ENCODE results near the gene GALNT9.
A peak's percentile ranks its signal among the peaks of the same experiment; 100 is the strongest.

GALNT9 gene

DNA sequence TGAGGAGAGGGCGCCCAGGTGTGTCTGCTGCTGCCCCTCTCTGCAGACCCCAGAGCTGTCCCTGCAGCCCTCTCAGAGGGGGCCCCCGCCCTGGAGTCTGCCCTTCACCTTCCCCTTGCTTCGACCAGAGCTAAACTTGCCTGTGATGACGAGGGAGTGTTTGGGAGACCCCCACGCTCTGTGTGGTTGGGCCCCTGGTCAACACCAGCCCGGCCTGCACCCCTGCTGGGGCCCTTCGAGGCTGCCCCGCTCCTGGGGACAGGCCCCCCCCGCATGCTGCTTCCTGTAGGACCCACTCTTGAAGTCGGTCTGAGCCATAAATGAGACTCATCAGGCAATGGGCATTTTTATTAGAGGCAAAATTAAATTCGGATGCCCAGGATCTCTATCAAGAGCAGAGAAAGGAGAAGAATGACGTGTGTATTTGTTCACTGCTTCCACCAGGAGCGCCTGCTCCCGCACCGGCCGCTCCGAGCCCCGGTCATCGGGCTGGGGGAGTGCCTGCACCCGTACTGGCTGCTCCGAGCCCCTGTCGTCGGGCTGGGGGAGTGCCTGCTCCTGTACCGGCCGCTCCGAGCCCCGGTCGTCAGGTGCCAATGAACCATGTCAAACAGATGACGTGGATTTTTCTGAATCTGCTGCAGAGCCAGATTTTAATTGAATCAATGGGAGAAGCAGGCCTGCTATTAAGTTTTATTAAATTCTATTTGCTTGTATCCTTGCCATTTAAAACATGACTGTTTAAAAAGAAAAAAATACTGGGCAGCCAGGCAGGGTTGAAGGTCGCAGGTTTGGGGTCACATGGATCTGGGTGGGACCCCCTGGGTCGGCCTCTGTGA, 137.5 kb downstream of the GALNT9 start:
- DNase-seq (ENCODE audit: low spot score): no peak
- Histone ChIP-seq H3K27ac (no peak overlapping the region), H3K4me3 (no peak overlapping the region)
- TF ChIP-seq, protein P1, sequence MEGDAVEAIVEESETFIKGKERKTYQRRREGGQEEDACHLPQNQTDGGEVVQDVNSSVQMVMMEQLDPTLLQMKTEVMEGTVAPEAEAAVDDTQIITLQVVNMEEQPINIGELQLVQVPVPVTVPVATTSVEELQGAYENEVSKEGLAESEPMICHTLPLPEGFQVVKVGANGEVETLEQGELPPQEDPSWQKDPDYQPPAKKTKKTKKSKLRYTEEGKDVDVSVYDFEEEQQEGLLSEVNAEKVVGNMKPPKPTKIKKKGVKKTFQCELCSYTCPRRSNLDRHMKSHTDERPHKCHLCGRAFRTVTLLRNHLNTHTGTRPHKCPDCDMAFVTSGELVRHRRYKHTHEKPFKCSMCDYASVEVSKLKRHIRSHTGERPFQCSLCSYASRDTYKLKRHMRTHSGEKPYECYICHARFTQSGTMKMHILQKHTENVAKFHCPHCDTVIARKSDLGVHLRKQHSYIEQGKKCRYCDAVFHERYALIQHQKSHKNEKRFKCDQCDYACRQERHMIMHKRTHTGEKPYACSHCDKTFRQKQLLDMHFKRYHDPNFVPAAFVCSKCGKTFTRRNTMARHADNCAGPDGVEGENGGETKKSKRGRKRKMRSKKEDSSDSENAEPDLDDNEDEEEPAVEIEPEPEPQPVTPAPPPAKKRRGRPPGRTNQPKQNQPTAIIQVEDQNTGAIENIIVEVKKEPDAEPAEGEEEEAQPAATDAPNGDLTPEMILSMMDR (IDR thresholded peaks at IDR 0.05): no peak

DNA sequence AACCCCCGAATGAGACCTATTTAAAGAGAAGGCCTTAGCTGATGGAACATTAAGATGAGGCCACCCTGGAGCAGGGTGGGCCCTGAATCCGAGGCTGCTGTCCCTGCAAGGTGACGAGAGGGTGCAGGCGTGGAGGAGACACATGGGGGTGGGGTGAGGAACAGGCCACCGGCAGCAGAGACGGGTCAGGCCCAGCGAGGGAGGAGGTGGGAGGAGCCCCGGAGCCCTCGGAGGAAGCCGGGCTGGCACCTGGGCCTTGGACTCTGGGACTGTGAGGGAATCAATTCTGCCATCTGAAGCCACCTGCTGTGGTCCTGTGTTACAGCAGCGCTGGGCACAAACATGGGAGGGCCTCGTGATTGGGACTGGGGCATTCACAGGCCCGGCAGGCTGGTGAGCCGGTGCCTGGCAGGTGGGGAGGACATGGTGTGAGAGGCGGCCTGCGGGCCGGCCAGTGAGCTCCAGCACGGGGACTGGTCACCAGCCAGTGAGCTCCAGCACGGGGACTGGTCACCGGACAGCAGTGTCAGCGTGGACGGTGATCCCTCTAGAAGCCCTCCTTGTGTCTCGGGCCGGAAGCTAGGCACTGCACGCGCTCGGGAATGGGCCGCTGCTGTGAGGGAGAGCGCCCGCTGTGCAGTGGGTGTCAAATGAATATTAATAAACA, 138.4 kb downstream of the GALNT9 start:
- Histone ChIP-seq H3K27ac (no peak overlapping the region), H3K4me3 (no peak overlapping the region)
- no peak for DNase-seq (ENCODE audit: low spot score)
- TF ChIP-seq, protein P1 (IDR thresholded peaks at IDR 0.05): no peak

DNA sequence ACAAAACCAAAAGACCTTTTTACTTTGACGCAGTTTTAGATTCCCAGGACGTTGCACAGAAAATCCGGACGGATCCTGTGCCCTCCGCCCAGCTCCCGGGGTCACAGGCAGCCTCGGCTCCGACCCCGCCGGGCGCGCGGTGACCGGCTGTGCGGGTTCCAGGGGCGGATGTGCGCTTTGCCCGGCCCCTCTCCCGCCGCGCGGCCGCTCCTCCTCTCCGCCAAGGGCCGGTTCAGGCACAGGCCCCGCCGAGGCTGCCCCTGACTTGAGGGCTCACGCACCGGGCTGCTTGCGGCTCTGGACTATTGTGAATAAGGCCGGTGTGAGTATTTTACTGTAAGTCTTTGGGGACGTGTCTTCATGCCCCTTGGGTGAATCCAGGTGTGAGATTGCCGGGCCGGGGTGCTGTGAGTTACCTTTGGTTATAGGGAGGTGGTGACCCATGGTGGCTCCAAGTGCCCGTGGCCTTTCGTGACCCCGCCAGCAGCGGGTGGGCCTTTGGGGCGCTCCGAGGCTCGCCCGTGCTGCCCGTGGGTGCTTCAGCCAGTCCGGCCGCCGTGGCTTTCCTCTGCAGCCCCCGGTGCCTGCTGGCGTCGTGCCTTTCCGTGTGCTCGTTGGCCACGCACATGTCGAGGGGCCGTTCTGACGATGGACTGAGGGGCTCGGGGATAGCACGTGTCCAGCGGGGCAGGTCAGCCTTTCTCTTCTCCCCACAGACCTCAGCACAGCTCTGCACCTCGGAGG, 139.2 kb downstream of the GALNT9 start:
- TF ChIP-seq, protein P1 (IDR thresholded peaks at IDR 0.05): no peak
- H3K4me3 ChIP-seq: peak overlapping the region; percentile 80
- DNase-seq (ENCODE audit: low spot score): no peak
- H3K27ac ChIP-seq: peak overlapping the region; percentile 25 to 87

DNA sequence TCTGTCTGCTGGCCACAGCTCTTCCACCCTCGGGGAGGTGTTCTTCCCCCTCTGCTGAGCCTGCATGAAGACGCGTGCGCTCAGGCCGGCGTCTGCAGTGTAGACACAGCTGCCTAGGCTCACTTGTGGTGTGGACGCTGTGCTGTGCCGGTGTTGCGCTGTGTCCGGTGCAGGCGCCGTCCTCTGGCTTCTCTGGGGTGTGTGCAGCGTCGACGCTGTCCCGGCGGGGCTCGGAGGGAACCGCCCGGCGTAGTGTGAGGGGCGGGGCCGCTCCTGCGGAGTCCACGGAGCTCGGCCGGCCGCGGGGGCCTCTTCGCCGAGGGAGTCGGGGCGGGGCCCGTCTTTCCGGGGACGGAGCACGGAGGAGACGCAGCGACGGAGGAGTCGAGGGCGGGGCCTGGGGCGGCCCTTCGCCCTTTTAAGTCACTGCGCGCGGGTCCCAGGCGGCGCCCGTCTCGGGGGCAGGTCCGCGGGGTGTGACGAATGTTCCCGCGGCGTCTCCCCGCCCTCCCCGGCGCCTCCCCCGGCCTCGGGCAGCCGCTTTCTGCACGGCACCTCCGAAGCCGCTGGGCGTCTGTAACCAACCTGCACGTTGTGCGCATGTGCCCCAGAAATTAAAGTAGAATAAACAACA, 139.9 kb downstream of the GALNT9 start:
- H3K4me3 ChIP-seq: peak overlapping the region; percentile 80
- TF ChIP-seq, protein P1 (IDR thresholded peaks at IDR 0.05): no peak
- peak; percentile 95 for DNase-seq (ENCODE audit: low spot score)
- peak overlapping the region; percentile 25 to 87 for H3K27ac ChIP-seq

DNA sequence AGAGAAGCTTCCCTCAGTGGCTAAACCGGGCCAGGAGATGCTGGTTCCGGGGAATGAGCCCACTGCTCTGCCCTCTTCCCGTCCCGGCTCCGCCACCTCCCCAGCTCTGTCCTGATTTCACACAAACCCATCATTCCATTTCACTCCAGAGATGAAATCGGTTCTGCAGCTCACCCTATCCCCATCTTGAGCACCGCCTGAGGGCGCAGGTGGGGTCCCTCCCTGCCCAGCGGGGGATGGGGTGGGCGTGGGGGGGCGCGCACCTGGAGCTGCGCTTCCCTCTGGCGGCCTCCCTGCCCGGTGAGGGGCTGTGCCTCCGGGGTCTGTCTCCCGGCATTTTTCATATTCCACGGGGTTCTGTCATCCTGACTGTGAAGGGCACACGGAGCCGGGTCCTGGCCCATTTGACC, 140.5 kb downstream of the GALNT9 start:
- TF ChIP-seq, protein P1 (IDR thresholded peaks at IDR 0.05): no peak
- Histone ChIP-seq H3K4me3 (peak overlapping the region; percentile 80), H3K27ac (peak overlapping the region; percentile 21 to 87)
- DNase-seq (ENCODE audit: low spot score): no peak

DNA sequence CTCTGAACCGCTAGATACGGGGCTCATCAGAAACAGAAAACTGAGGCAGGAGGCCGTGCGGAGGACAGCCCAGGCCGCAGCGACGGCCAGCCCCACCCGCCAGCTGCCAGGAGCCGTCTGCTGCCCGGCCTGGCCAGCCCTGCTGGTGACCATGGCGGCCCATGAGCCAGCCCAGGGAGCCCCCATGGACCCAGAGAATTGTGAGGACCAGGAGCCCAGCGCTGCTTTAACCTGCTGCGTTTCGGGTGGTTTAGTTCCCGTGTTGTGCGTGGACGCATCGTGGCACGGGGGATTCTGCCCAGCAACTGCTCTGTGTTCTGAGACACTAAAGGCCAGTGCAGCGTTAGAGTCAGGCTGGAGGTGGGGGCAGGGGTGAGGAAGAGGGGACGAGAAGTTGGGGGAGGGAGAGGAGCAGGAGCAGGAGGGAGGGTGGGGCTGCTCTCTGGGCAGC, 140.9 kb downstream of the GALNT9 start:
- peak overlapping the region; percentile 80 for H3K4me3 ChIP-seq
- H3K27ac ChIP-seq: peak overlapping the region in 1 of 2 donors; percentile 87
- TF ChIP-seq, protein P1 (IDR thresholded peaks at IDR 0.05): no peak
- no peak for DNase-seq (ENCODE audit: low spot score)
